ENCODE data around the gene XPO1.

GRCh38 chr2:61537277-61537949 lies 743 bp downstream of the XPO1 start:
- TF ChIP-seq, protein P1, sequence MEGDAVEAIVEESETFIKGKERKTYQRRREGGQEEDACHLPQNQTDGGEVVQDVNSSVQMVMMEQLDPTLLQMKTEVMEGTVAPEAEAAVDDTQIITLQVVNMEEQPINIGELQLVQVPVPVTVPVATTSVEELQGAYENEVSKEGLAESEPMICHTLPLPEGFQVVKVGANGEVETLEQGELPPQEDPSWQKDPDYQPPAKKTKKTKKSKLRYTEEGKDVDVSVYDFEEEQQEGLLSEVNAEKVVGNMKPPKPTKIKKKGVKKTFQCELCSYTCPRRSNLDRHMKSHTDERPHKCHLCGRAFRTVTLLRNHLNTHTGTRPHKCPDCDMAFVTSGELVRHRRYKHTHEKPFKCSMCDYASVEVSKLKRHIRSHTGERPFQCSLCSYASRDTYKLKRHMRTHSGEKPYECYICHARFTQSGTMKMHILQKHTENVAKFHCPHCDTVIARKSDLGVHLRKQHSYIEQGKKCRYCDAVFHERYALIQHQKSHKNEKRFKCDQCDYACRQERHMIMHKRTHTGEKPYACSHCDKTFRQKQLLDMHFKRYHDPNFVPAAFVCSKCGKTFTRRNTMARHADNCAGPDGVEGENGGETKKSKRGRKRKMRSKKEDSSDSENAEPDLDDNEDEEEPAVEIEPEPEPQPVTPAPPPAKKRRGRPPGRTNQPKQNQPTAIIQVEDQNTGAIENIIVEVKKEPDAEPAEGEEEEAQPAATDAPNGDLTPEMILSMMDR (IDR thresholded peaks at IDR 0.05) = no peak
- TF ChIP-seq POLR2A (IDR thresholded peaks at IDR 0.05) = no peak
